Lung (tissue), 12 donors: ENCODE data around the gene TXNRD1. TPM values are rescaled to one million over a fixed set of nuclear protein-coding genes. Genes with fewer than 3 reads are reported as not detected.
"Not testable (repeated sequence)": the region's sequence is repeated elsewhere in the genome, so short reads cannot be mapped to it uniquely, and the experiment has no call there.

ENCODE experiments used
- ATAC-seq: fragments of 200-7000 bp; cut with Tn5 transposase; one replicate; pipeline ENCODE4 v1.9.1; 2020; ENCODE audit warnings: moderate number of reproducible peaks; ENCODE audit not compliant: insufficient read depth, low FRiP score
- DNase-seq, 3 donors: peaks; one replicate each; pipeline ENCODE4 v3.0.0-alpha.2; 2013 to 2017
- H3K27ac ChIP-seq, 2 donors: one replicate each; pipeline ENCODE4 v1.5.1; 2013; ENCODE audit warnings: mild to moderate bottlenecking in 2 of 2, moderate library complexity in 2 of 2, control low read depth in 1 of 2, inconsistent platforms in 1 of 2, low read depth in 1 of 2, low read length in 1 of 2
- H3K27me3 ChIP-seq, 3 donors: one replicate each; pipeline ENCODE4 v1.5.1; 2013; ENCODE audit warnings: low read length in 2 of 3; ENCODE audit not compliant: control insufficient read depth in 3 of 3, insufficient read depth in 3 of 3
- H3K36me3 ChIP-seq, 4 donors: one replicate each; pipeline ENCODE4 v1.5.1; 2013; ENCODE audit warnings: low read length in 4 of 4, mild to moderate bottlenecking in 1 of 4, moderate library complexity in 1 of 4; ENCODE audit not compliant: control insufficient read depth in 4 of 4, insufficient read depth in 4 of 4
- H3K4me1 ChIP-seq, 5 donors: one replicate each; pipeline ENCODE4 v1.5.1; 2013; ENCODE audit warnings: low read length in 5 of 5, mild to moderate bottlenecking in 2 of 5, moderate library complexity in 1 of 5; ENCODE audit not compliant: control insufficient read depth in 5 of 5, insufficient read depth in 5 of 5
- H3K4me3 ChIP-seq: one replicate; pipeline ENCODE4 v1.5.1; 2013; ENCODE audit warnings: mild to moderate bottlenecking, control low read depth, moderate library complexity
- H3K9ac ChIP-seq, 2 donors: one replicate each; pipeline ENCODE4 v1.5.1; 2013; ENCODE audit warnings: low read length in 2 of 2, control low read depth in 1 of 2; ENCODE audit not compliant: insufficient read depth in 1 of 2
- H3K9me3 ChIP-seq, 4 donors: one replicate each; pipeline ENCODE4 v1.5.1; 2013; ENCODE audit warnings: low read length in 3 of 4, mild to moderate bottlenecking in 1 of 4, moderate library complexity in 1 of 4; ENCODE audit not compliant: control insufficient read depth in 4 of 4, insufficient read depth in 3 of 4
- CTCF ChIP-seq: IDR thresholded peaks from 2 replicates; pipeline ENCODE4 v1.5.1; 2012; ENCODE audit warnings: mild to moderate bottlenecking; ENCODE audit errors: control extremely low read depth, extremely low read depth
- WGBS, 2 donors: extraction: QIAGEN DNeasy Blood & Tissue Kit; methylation state at CpG; one replicate each; pipeline ENCODE4 v1.1.7; 2013; 5-methylcytosine and 5-hydroxymethylcytosine counted together
- polyA plus RNA-seq, 2 donors: library from polyadenylated mRNA; stranded (reverse); fragments of 200-250 nt; gene quantifications; one replicate each; pipeline ENCODE4 v1.2.1, GENCODE V29; 2013
- total RNA-seq, 2 donors: library from RNA; depleted of rRNA in 1 of 2; stranded (reverse); fragments of >200 nt in 1 of 2; gene quantifications; one replicate each; pipeline ENCODE4 v1.2.1, GENCODE V29; 2014 to 2021
- donor health status: control.
- donor health status: control.
- donor health status: Bipolar disorder and iron deficiency.
- donor health status: healthy.
- donor health status: DM: yes; HTN: yes; CAD: no.

Gene TXNRD1
- total and polyA plus RNA-seq, 4 donors, result 74.2 to 166 (median 125) TPM

- Histone ChIP-seq H3K9ac (no peak overlapping the region), H3K27ac (no peak overlapping the region), H3K9me3 (no peaks in the 10 kb centered on the region), H3K36me3 (no peaks in the 10 kb centered on the region), H3K4me1 (peaks cover 0 to 9% (median under 1%) of the 10 kb centered on the region in 5 donors), H3K4me3 (no peak overlapping the region), H3K27me3 (no peaks in the 10 kb centered on the region)
- no peak for TF ChIP-seq CTCF
- ATAC-seq (no peak), DNase-seq (no peak)
- WGBS, 2 donors, result 95% methylated on average over 6 of the region's 6 CpGs
Observed at GRCh38 chr12:104172570-104172947, 43.0 kb upstream of the TXNRD1 start.

- not testable (repeated sequence) for H3K4me3 ChIP-seq, H3K9ac ChIP-seq, H3K9me3 ChIP-seq, H3K27me3 ChIP-seq, H3K36me3 ChIP-seq, DNase-seq, H3K27ac ChIP-seq, ATAC-seq
- H3K4me1 ChIP-seq, result peaks cover 0 to 19% (median 4%) of the 10 kb centered on the region in 5 donors
- whole genome bisulfite sequencing, 2 donors, result 95 to 97% methylated on average over 5 of the region's 5 CpGs
Observed at GRCh38 chr12:104173804-104174203, 41.8 kb upstream of the TXNRD1 start.

- Histone ChIP-seq H3K27ac (no peak overlapping the region), H3K4me1 (peaks cover 0 to 25% (median 7%) of the 10 kb centered on the region in 5 donors), H3K36me3 (no peaks in the 10 kb centered on the region), H3K27me3 (no peaks in the 10 kb centered on the region), H3K9me3 (no peaks in the 10 kb centered on the region), H3K9ac (no peak overlapping the region), H3K4me3 (no peak overlapping the region)
- TF ChIP-seq CTCF, result no peak
- WGBS, 2 donors, result 84 to 85% methylated on average over 10 of the region's 10 CpGs
- ATAC-seq (no peak), DNase-seq (no peak)
Observed at GRCh38 chr12:104175726-104176247, 39.8 kb upstream of the TXNRD1 start.

DNA sequence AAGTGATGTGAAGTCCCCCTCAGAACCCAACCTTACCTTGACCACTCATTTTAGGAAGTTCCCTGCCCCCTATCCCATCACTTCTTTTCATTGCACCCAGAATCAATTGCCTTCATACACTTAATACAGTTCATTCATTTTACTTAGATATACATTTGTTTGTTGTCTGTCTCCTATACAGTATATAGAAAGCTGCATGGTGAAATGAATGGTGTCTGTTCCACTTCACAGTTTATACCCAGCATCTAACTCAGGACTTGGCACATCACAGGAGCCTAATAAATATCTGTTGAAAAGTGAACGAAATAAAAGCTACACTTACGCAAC is 38.3 kb upstream of the TXNRD1 start:
- no peak overlapping the region for H3K27ac ChIP-seq
- 18 to 43% methylated on average over 2 of the region's 2 CpGs for WGBS, 2 donors
- H3K9ac ChIP-seq, result no peak overlapping the region
- H3K27me3 ChIP-seq, result no peaks in the 10 kb centered on the region
- no peaks in the 10 kb centered on the region for H3K9me3 ChIP-seq
- H3K4me1 ChIP-seq, result peaks cover 0 to 31% (median 7%) of the 10 kb centered on the region in 5 donors
- no peak overlapping the region for H3K4me3 ChIP-seq
- ATAC-seq, result no peak
- no peak for TF ChIP-seq CTCF
- H3K36me3 ChIP-seq, result no peaks in the 10 kb centered on the region
- no peak for DNase-seq
